HEK293 (cell line): ENCODE measurements around the gene GUCA1A.
A peak's percentile ranks its signal among the peaks of the same experiment; 100 is the strongest.

Experiments used
- BCL11A ChIP-seq: fragments of 450-650 bp; formaldehyde crosslinking; IDR thresholded peaks from 2 replicates; pipeline ENCODE4 v1.5.1; 2016; ENCODE audit warnings: low read depth, missing biosample characterization, missing genetic modification characterization
- HOXD13 ChIP-seq: sonication (generic); formaldehyde crosslinking; IDR thresholded peaks from 2 replicates; pipeline ENCODE4 v1.8.0; 2022; ENCODE audit warnings: missing genetic modification reagents, borderline replicate concordance
- MYNN ChIP-seq: fragments of 450-650 bp; formaldehyde crosslinking; IDR thresholded peaks from 2 replicates; pipeline ENCODE4 v1.5.1; 2016; ENCODE audit warnings: missing biosample characterization, missing genetic modification characterization, borderline replicate concordance
- RBAK ChIP-seq: fragments of 450-650 bp; formaldehyde crosslinking; IDR thresholded peaks from 2 replicates; pipeline ENCODE4 v1.5.1; 2016; ENCODE audit warnings: missing biosample characterization, missing genetic modification characterization
- TCF7L2 ChIP-seq: IDR thresholded peaks from 2 replicates; pipeline ENCODE4 v1.6.1; 2011; ENCODE audit warnings: low read depth, mild to moderate bottlenecking, inconsistent platforms, low read length, moderate library complexity, borderline replicate concordance
- ZBTB21 ChIP-seq: fragments of 450-650 bp; formaldehyde crosslinking; IDR thresholded peaks from 2 replicates; pipeline ENCODE4 v1.5.1; 2017; ENCODE audit warnings: missing biosample characterization, missing genetic modification characterization
- ZBTB8A ChIP-seq: fragments of 450-650 bp; formaldehyde crosslinking; IDR thresholded peaks from 2 replicates; pipeline ENCODE4 v1.5.1; 2016; ENCODE audit warnings: missing biosample characterization, missing genetic modification characterization
- ZNF132 ChIP-seq: fragments of 450-650 bp; formaldehyde crosslinking; IDR thresholded peaks from 2 replicates; pipeline ENCODE4 v1.5.1; 2017; ENCODE audit warnings: missing biosample characterization, missing genetic modification characterization, borderline replicate concordance
- ZNF155 ChIP-seq: fragments of 450-650 bp; formaldehyde crosslinking; IDR thresholded peaks from 2 replicates; pipeline ENCODE4 v1.5.1; 2016; ENCODE audit warnings: missing biosample characterization, missing genetic modification characterization
- ZNF174 ChIP-seq: fragments of 450-650 bp; formaldehyde crosslinking; IDR thresholded peaks from 2 replicates; pipeline ENCODE4 v1.5.0; 2017; ENCODE audit warnings: missing biosample characterization, mild to moderate bottlenecking, missing genetic modification characterization
- ZNF175 ChIP-seq: fragments of 450-650 bp; formaldehyde crosslinking; IDR thresholded peaks from 2 replicates; pipeline ENCODE4 v1.5.1; 2016; ENCODE audit warnings: missing biosample characterization, missing genetic modification characterization
- ZNF324 ChIP-seq: fragments of 450-650 bp; formaldehyde crosslinking; IDR thresholded peaks from 2 replicates; pipeline ENCODE4 v1.5.1; 2016; ENCODE audit warnings: missing biosample characterization, missing genetic modification characterization
- ZNF350 ChIP-seq: fragments of 450-650 bp; formaldehyde crosslinking; IDR thresholded peaks from 2 replicates; pipeline ENCODE4 v1.5.0; 2017; ENCODE audit warnings: missing biosample characterization, mild to moderate bottlenecking, missing genetic modification characterization
- ZNF362 ChIP-seq: fragments of 450-650 bp; formaldehyde crosslinking; IDR thresholded peaks from 2 replicates; pipeline ENCODE4 v1.5.1; 2016; ENCODE audit warnings: missing biosample characterization, missing genetic modification characterization
- ZNF423 ChIP-seq: fragments of 450-650 bp; formaldehyde crosslinking; IDR thresholded peaks from 2 replicates; pipeline ENCODE4 v1.5.1; 2016; ENCODE audit warnings: missing biosample characterization, missing genetic modification characterization
- ZNF426 ChIP-seq: fragments of 450-650 bp; formaldehyde crosslinking; IDR thresholded peaks from 2 replicates; pipeline ENCODE4 v1.5.1; 2017; ENCODE audit warnings: missing biosample characterization, missing genetic modification characterization, mild to moderate bottlenecking, inconsistent platforms, moderate library complexity
- ZNF514 ChIP-seq: fragments of 450-650 bp; formaldehyde crosslinking; IDR thresholded peaks from 2 replicates; pipeline ENCODE4 v1.5.1; 2016; ENCODE audit warnings: missing biosample characterization, missing genetic modification characterization
- ZNF571 ChIP-seq: fragments of 450-650 bp; formaldehyde crosslinking; IDR thresholded peaks from 2 replicates; pipeline ENCODE4 v1.5.0; 2017; ENCODE audit warnings: missing biosample characterization, missing genetic modification characterization
- ZNF585B ChIP-seq: fragments of 450-650 bp; formaldehyde crosslinking; IDR thresholded peaks from 2 replicates; pipeline ENCODE4 v1.5.1; 2016; ENCODE audit warnings: missing biosample characterization, missing genetic modification characterization
- ZNF596 ChIP-seq: fragments of 450-650 bp; IDR thresholded peaks from 2 replicates; pipeline ENCODE4 v1.5.0; 2018; ENCODE audit warnings: missing biosample characterization, mild to moderate bottlenecking, missing genetic modification characterization, moderate library complexity
- ZNF600 ChIP-seq: fragments of 450-650 bp; formaldehyde crosslinking; IDR thresholded peaks from 2 replicates; pipeline ENCODE4 v1.5.1; 2016; ENCODE audit warnings: missing biosample characterization, missing genetic modification characterization
- ZNF629 ChIP-seq: fragments of 450-650 bp; formaldehyde crosslinking; IDR thresholded peaks from 2 replicates; pipeline ENCODE4 v1.5.1; 2017; ENCODE audit warnings: missing biosample characterization, missing genetic modification characterization
- ZNF639 ChIP-seq: fragments of 450-650 bp; formaldehyde crosslinking; IDR thresholded peaks from 2 replicates; pipeline ENCODE4 v1.5.1; 2016; ENCODE audit warnings: missing biosample characterization, missing genetic modification characterization
- ZNF654 ChIP-seq: fragments of 450-650 bp; formaldehyde crosslinking; IDR thresholded peaks from 2 replicates; pipeline ENCODE4 v1.5.1; 2016; ENCODE audit warnings: low read depth, missing biosample characterization, missing genetic modification characterization
- ZNF677 ChIP-seq: fragments of 450-650 bp; IDR thresholded peaks from 2 replicates; pipeline ENCODE4 v1.5.0; 2018; ENCODE audit warnings: missing biosample characterization, mild to moderate bottlenecking, missing genetic modification characterization, moderate library complexity
- ZNF692 ChIP-seq: fragments of 450-650 bp; formaldehyde crosslinking; IDR thresholded peaks from 2 replicates; pipeline ENCODE4 v1.5.1; 2016; ENCODE audit warnings: missing biosample characterization, missing genetic modification characterization
- ZNF768 ChIP-seq: fragments of 450-650 bp; formaldehyde crosslinking; IDR thresholded peaks from 2 replicates; pipeline ENCODE4 v1.5.1; 2018; ENCODE audit warnings: missing biosample characterization, mild to moderate bottlenecking, missing genetic modification characterization
- ZNF830 ChIP-seq: fragments of 450-650 bp; IDR thresholded peaks from 2 replicates; pipeline ENCODE4 v1.5.0; 2018; ENCODE audit warnings: missing biosample characterization, missing genetic modification characterization, low read depth, mild to moderate bottlenecking, moderate library complexity
- ZSCAN16 ChIP-seq: fragments of 450-650 bp; formaldehyde crosslinking; IDR thresholded peaks from 2 replicates; pipeline ENCODE4 v1.5.1; 2016; ENCODE audit warnings: missing biosample characterization, missing genetic modification characterization
- TF ChIP-seq, protein P1 (sequence below): fragments of 450-650 bp; formaldehyde crosslinking; IDR thresholded peaks from 2 replicates; pipeline ENCODE4 v1.5.1; 2016; ENCODE audit warnings: missing biosample characterization, missing genetic modification characterization
- TF ChIP-seq, protein P2 (sequence below): fragments of 450-650 bp; formaldehyde crosslinking; IDR thresholded peaks from 2 replicates; pipeline ENCODE4 v1.5.1; 2017; ENCODE audit warnings: missing biosample characterization, missing genetic modification characterization
- TF ChIP-seq, protein P3 (sequence below): fragments of 450-650 bp; formaldehyde crosslinking; IDR thresholded peaks from 2 replicates; pipeline ENCODE4 v1.5.1; 2016; ENCODE audit warnings: missing biosample characterization, missing genetic modification characterization, low read depth

Gene GUCA1A

DNA sequence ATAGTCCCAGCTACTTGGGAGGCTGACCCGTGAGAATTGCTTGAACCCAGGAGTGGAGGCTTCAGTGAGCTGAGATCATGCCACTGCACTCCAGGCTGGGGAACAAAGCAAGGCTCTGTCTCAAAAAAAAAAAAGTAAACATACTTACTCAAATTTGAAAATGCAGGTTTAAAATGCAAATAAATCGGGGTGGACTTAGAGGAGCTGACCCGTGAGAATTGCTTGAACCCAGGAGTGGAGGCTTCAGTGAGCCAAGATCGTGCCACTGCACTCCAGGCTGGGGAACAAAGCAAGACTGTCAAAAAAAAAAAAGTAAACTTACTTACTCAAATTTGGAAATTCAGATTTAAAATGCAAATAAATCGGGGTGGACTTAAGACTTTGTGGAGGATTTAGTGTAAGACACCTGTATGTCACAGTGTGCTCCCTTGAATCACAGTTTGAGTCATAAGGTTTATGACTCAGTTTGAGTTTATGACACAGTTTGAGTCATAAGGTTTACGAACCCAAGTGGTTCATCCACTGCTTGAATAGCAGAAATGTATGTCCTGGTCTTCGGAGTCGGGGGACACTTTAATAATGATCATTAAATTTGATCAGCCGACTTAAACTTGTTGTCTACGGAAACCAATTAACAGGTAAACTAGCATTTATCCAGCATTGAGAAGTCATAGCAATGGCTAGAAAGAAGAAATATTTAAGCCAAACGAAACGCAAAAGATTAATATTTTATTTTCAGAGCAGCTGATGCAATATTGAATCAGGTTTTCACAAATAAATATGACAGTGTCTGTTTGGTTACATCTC lies 51.3 kb downstream of the GUCA1A start (continued):
- TF ChIP-seq ZNF132 (tag by site-specific recombination) (0 out of 2 replicates have a peak, but pooled peaks have one; percentile 13), ZNF324 (tag by site-specific recombination) (no peak), ZNF362 (no peak), HOXD13 (CRISPR knock-in tag) (no peak), ZNF426 (tag by site-specific recombination) (no peak), ZBTB8A (tag by site-specific recombination) (no peak), ZNF768 (tag by site-specific recombination) (no peak), ZNF677 (tag by site-specific recombination) (no peak), ZNF692 (peak; percentile 49), ZNF600 (0 out of 2 replicates have a peak, but pooled peaks have one; percentile 28), ZNF585B (tag by site-specific recombination) (no peak), ZNF639 (tag by site-specific recombination) (peak; percentile 71; the same call in 1 of the 2 replicates), TCF7L2 (no peak), RBAK (no peak), BCL11A (tag by site-specific recombination) (no peak), ZNF514 (tag by site-specific recombination) (no peak), ZNF175 (tag by site-specific recombination) (no peak), ZNF155 (no peak), ZNF654 (tag by site-specific recombination) (no peak), ZBTB21 (tag by site-specific recombination) (peak; percentile 91), MYNN (tag by site-specific recombination) (no peak), ZNF830 (no peak), ZNF571 (tag by site-specific recombination) (no peak), ZSCAN16 (no peak), ZNF629 (peak; percentile 94), ZNF423 (no peak), ZNF174 (no peak), ZNF596 (tag by site-specific recombination) (no peak), ZNF350 (tag by site-specific recombination) (no peak)
- TF ChIP-seq, protein P1, sequence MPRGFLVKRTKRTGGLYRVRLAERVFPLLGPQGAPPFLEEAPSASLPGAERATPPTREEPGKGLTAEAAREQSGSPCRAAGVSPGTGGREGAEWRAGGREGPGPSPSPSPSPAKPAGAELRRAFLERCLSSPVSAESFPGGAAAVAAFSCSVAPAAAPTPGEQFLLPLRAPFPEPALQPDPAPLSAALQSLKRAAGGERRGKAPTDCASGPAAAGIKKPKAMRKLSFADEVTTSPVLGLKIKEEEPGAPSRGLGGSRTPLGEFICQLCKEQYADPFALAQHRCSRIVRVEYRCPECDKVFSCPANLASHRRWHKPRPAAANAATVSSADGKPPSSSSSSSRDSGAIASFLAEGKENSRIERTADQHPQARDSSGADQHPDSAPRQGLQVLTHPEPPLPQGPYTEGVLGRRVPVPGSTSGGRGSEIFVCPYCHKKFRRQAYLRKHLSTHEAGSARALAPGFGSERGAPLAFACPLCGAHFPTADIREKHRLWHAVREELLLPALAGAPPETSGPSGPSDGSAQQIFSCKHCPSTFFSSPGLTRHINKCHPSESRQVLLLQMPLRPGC (tag by site-specific recombination), result peak; percentile 54; the same call in 1 of the 2 replicates
- TF ChIP-seq, protein P2, sequence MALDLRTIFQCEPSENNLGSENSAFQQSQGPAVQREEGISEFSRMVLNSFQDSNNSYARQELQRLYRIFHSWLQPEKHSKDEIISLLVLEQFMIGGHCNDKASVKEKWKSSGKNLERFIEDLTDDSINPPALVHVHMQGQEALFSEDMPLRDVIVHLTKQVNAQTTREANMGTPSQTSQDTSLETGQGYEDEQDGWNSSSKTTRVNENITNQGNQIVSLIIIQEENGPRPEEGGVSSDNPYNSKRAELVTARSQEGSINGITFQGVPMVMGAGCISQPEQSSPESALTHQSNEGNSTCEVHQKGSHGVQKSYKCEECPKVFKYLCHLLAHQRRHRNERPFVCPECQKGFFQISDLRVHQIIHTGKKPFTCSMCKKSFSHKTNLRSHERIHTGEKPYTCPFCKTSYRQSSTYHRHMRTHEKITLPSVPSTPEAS, result 0 out of 2 replicates have a peak, but pooled peaks have one; percentile 8
- TF ChIP-seq, protein P3, sequence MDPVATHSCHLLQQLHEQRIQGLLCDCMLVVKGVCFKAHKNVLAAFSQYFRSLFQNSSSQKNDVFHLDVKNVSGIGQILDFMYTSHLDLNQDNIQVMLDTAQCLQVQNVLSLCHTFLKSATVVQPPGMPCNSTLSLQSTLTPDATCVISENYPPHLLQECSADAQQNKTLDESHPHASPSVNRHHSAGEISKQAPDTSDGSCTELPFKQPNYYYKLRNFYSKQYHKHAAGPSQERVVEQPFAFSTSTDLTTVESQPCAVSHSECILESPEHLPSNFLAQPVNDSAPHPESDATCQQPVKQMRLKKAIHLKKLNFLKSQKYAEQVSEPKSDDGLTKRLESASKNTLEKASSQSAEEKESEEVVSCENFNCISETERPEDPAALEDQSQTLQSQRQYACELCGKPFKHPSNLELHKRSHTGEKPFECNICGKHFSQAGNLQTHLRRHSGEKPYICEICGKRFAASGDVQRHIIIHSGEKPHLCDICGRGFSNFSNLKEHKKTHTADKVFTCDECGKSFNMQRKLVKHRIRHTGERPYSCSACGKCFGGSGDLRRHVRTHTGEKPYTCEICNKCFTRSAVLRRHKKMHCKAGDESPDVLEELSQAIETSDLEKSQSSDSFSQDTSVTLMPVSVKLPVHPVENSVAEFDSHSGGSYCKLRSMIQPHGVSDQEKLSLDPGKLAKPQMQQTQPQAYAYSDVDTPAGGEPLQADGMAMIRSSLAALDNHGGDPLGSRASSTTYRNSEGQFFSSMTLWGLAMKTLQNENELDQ (tag by site-specific recombination), result no peak
